Activated CD4-positive, CD25-positive, alpha-beta regulatory T cell treated with anti-CD3 and anti-CD28 coated beads, Interleukin-2, amount 50 U/mL, for 24 hours (primary cell): ENCODE data around the gene ADAMTS18.
"Not testable (repeated sequence)": the region's sequence is repeated elsewhere in the genome, so short reads cannot be mapped to it uniquely, and the experiment has no call there.

ENCODE experiments used
- ATAC-seq, 2 donors: fragments of 150-1000 bp; cut with Tn5 transposase; one replicate each; pipeline ENCODE4 v1.10.0; 2021; ENCODE audit warnings: mild to moderate bottlenecking in 1 of 2, moderate library complexity in 1 of 2

The ADAMTS18 gene

DNA sequence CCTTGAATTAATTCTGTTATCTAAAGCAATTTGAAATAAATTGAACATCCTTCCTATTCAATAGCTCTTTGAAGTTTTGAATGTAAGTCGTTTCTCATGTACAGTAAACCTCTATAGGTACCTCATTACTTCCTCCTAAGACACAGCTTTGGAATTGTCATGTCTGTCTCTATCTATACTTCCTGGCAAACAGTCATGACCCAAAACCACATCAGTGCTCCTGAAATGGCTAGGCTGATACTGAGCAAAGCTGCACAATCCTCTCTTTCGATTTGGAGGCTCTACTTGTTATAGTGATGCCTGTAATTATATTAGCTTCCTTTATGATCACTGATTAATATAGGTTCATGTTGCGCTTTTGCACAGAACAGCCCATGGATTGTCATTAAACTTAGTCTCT is 110.1 kb downstream of the ADAMTS18 start:
- no peak for ATAC-seq

DNA sequence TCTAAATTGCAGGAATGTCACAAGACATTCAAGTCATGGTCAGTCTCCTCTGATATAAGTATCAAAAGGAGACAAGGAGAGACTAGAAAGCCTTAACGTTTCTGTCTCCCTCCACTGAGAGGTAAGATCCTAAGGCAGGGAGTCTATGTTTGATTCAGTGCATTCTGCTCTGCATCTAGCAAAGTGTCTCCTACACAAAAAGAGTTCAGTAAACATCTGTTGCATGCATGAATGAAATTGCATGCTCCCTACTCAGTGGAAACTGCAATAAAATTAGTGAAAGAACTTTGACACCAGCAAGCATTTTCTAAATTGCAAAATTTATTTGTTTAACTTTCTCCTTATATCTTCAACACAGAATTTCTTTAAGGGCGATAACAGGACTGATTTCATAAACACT is 111.1 kb downstream of the ADAMTS18 start:
- ATAC-seq, result no peak

DNA sequence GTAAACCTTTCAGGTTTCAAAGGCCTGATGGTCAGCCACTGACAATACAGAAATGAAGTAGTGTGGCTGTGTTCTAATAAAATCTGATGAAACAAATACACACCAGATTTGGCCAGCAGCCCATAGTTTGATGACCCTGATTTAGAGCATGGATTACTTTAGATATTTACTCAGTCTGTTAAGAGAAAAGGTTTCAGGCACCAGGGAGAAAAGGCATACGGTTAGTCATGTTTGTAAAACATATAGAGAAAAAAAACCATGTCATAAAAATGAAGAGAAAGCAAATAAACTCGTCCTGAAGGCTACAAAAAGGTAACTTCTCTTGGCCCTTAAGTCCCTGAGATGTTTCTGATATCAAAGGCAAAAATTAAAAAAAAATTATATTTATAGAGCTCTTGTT is 112.1 kb downstream of the ADAMTS18 start:
- no peak for ATAC-seq

DNA sequence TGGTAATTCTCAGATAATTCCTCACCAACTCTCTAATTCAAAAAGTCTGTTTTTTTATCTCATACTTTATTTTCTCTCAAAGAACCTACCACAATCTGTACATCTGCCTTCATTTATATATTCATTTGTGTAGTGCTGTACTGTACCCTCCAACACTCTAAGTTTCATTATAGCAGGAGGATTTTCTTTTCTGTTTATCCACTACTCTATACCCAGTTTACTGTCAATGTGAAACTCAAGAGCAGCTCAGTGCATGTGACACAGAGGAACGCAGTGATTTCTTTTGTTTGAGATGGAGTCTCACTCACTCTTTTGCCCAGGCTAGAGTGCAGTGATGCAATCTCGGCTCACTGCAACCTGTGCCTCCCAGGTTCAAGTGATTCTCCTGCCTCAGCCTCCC is 117.8 kb downstream of the ADAMTS18 start:
- no peak for ATAC-seq

DNA sequence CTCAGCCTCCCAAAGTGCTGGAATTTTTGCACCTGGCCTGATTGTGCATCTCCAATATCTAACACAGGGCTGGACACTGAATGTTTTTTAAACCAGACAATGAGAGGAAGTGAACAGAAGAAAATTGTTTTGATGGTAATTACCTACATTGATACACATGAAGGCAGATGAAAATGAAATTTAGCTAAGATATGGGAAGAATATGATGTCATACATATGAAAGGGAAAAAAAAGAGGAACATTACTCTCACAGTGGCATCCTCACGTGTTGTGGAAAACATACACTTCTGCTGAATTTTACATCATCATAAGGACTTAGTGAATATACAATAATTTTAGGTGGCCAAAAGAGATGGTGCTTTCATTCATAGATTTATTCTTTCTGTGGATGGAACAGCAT is 124.0 kb downstream of the ADAMTS18 start:
- no peak for ATAC-seq

DNA sequence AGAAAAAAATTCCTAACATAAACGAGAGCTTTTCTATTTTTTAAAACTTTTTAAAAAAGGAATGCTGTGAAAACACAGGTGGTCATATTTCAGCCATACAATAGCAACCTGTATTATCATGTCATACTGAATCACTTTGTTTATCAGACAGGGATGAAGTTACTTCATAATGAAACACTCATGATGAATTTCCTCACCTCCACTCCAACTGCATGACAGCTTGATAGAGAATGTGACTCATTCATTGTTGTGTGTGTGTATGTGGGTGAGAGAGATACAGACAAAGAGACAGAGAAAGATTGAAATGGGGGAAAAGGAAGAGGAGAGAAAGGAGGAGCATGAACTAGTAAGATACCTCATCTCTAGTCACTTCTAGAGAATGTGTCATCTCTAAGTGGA is 126.7 kb downstream of the ADAMTS18 start:
- ATAC-seq, result peak; percentile 79 to 85

DNA sequence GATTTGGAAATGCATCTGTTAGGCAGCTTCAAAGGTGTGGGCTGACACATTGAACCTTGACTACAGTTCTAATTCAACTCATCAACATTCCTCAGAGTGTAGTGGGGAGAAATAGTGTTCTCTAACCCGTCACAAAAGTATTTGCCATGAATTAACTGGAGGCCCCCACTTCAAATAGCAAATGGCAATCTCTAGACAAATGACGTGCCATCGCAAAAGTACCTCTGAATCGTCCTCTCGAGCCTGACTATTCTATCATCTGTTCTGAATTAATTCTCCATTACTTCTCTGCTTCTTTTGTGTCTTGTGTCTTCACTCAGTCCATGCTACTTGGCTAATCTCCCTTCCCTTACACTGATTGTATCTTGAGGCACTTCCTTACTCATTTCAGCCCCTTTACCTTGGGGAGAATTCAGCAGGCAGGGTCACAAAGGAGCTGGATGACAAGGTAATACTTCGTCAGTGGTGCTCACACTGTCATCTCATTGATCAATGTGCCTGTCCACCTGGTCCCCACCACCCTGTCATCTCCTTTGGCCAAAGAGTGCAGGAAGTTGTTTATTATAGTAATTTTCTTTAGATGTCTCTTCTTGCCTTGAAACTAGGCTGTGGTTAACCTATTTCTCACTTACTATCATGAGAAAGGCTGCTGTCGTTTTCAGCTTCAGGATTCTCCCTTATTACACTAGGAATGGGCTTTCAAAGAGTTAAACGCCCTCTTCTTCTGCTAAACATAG is 127.2 kb downstream of the ADAMTS18 start:
- ATAC-seq, result peak; percentile 24 to 29

DNA sequence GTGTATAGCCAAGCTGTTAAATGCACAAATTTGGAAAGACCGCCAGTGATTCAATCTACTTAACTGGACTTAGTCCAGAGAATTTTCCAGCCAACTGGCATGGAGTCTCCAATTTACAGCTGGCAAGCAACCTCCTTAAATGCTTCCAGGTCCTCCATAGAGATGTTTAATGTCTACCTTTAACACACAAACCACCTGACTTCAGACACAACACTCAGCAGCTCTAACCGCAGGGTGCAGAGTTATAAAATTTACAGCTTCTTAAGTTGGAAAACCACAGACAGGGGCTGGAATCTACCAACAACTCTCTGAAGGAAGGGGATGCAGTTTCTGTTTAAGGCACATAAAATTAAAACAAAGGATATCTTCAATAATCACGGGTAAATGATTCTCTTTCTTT is 128.8 kb downstream of the ADAMTS18 start:
- no peak for ATAC-seq

DNA sequence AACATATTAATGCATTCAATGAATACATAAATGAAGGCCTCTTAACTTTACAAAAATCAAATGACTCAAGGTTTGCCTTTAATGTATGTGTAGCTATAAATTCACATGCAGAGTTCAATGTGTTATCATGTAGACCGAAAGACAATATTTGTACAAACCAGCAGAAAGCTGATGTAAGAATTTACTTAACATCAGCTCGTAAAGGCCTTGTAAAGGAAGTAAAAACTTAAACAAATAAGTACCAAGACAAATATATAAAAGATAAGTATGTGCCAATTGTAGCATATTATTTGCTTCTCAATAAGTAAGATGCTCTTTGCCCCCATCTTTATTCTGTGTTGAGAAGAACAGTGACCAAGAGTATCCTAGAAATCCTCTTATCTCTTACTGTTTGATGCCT is 130.0 kb downstream of the ADAMTS18 start:
- ATAC-seq, result no peak

DNA sequence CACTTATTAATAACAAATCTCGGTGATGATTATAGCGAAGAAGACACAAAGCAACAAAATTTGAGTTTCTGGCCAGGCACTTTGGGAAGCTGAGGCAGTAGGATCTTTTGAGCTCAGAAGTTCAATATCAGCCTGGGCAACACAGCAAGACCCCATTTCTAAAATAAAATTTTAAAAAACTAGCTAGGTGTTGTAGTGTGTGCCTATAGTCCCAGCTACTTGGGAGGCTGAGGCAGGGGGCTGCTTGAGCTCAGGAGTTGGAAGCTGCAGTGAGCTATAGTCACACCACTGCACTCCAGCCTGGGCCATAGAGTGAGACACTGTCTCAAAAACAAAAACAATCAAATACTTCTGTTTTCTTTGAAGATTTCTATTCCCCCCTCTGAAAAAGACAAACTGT is 130.7 kb downstream of the ADAMTS18 start:
- ATAC-seq, result no peak

DNA sequence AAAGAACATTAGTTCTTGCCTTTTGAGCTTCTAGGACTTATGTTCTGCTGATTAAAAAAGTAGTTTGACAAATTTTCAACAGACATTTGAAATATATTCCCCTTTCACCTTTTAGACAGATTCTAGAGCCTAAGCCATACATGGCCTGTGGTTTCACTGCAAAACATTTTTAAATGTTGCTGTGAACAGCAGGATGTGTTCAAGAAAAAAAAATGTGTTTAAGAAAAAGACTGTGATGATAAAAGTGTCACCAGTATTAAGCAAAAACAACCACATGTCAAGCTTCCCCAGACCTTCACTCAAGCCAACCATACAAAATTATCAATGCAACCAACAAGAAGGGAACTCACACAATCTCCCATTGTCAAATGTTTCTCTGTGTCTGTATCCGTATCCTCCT is 132.2 kb downstream of the ADAMTS18 start:
- ATAC-seq, result no peak

DNA sequence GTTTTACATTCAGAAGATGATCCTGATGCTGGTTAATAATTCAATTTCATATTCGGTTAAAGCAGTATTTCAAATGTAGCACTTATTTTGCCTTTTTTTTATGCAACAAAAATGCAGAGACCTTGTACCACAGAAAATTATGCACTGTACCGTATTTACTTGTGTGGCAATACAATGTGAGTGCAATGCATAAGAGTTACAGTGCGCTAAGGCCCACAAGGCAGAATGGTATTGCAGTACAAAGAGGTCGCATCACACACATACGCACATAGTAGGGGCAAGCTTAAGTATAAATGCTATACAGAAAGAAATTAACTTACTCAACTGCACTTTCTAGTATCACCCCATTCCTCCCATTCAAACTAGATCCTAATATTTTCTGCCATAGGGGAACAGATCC is 132.6 kb downstream of the ADAMTS18 start:
- no peak for ATAC-seq

DNA sequence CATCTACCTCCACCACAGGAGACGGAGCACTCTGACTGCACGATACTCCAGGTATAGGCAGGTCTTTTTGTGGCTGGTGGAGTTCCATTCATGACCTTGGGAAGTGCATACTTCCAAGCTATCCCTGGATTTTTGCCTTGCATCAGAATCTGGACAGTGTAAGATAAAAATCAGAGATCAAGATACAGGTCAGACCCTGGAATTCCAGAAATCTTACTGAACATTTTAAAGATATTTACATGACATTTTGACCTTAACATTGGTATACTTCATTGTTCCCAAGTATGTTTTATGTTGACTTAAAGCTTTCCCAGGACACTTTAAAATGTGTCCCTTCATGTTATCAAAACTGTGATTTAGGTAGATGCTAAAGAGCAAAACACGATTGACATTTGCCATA is 134.6 kb downstream of the ADAMTS18 start:
- no peak for ATAC-seq

DNA sequence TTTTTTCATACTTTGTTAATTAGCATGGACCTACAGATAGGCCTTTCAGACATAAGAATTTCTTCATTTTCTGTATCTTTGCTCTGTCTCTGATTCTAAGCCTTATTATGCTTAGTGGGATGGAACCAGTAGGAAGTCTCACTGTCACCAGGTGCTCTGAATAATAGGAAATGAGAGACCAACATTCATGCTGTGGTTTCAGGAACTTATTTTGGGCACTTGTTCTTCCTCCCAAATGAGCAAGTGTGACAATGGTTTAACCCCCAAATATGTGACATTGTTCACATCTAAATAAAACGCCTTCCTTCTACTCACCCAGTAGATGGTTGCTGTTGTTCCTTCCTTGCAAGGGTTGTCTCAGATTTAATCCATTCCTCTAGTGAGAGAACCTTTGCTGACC is 135.4 kb downstream of the ADAMTS18 start:
- ATAC-seq, result no peak

DNA sequence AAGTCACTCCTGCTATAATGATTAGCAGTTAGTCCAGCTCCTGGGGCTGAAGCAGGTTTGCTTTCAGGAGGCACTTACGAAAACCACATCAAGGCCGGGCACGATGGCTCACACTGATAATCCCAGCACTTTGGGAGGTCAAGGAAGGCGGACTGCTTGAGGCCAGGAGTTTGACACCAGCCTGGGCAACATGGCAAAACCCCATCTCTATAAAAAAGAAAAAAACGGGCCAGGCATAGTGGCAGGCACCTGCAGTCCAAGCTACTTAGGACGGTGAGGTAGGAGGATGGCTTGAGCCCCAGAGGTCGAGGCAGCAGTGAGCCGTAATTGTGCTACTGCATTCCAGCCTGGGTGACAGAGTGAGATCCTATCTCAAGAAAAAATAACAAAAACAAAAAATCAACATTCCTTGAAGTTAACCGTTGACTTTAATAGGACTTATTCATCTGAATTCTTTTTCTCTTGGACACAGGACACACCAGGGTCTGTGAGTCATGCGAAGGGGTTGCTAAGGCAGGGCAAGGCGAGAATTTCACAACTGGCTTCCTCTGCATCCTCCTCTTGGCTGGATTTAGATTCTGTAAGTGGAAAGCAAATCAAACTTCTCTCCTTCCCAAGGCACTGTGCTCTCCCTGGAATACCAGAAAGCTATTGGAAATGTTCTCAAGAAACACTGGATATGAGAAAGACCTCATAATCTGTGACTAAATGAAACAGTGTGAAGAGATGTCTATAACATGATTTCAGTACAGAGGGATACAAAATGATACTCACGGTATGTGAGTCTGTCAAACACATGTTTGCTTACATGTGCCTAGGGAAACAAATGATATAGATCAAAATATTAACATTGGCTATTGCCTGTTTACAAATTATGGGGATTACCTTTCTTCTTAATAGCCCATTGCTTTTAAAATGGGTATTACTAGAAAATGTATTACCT is 136.1 kb downstream of the ADAMTS18 start:
- ATAC-seq, result no peak

DNA sequence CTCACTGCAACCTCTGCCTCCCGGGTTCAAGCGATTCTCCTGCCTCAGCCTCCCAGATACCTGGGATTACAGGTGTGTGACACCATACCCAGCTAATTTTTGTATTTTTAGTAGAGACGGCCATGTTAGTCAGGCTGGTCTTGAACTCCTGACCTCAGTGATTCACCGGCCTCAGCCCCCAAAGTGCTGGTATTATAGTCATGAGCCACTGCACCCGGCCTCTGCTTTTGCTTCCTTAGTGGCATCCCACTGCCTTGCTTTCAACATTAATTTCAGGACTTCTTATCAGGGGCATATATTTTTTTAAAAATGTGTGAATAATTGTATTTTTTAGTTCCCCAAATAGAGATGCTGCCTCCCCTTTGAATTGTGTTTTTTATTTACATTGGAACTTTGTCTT is 136.8 kb downstream of the ADAMTS18 start:
- no peak for ATAC-seq

DNA sequence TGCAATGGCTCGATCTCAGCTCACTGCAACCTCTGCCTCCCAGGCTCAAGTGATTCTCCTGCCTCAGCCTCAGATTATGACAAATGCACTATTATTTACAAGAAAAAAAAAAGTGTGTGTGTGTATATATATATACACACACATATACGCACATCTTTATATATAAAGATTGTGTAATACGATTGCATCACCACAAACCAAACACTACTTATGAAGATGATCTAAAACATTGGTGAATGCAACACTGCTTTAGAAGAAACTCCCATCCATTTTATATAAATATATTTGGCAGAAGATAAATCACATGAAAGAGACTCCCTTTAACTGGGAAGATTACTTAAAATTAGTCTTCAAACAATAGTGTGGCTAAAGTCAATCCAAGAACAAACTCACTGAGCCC is 138.9 kb downstream of the ADAMTS18 start:
- ATAC-seq, result no peak

DNA sequence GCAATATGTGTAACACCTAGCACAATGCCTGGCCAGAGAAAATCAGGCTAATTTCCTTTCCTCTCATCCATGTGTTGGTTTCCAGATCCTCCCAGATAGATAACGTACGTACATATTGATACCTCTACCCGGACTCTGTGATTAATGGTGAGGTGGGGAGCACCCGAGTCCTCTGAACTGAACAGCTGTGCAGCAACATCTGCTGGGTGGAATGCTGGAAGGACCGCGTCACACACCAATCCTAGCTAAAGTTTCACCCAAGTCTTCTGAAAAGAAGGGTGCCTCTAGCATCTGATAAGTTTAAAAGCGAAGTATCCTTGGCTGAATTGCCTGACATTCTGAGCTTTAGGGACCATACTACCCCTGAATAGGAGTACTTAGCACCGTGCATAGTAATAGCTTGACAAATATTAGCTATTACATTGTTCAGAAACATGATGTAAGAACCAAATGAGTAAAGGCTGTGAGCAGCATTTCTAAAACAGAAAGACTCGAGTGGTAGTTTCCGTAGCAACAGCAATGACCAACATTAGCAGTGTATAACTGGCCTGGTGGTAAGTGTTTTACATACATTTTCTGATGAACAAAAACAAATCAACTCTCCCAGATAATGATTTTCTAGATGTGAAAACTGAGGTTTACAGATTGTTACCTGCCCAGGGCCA is 144.3 kb downstream of the ADAMTS18 start:
- ATAC-seq, result no peak

DNA sequence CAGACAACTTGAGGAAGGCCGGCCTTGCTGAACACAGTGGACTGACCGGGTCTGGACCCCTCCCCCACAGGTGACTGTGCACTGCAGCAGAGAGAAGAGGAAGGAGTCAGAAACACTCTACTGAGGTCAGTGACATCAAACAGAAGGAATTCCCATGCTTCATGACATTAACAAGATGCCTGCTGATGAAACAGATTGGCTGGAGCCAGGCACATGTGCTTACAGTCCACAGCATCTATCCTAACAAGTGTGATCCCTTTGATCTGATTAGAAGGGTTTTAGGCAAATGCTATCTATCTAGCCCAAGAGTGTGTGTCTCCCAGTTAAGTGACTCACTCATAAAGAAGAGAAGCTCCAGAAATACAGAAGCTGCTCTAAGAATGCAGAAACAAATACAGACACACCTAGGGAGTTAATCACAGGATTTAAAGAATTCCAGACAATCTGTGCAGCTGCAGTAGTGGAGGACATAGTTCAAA is 145.5 kb downstream of the ADAMTS18 start:
- no peak for ATAC-seq

DNA sequence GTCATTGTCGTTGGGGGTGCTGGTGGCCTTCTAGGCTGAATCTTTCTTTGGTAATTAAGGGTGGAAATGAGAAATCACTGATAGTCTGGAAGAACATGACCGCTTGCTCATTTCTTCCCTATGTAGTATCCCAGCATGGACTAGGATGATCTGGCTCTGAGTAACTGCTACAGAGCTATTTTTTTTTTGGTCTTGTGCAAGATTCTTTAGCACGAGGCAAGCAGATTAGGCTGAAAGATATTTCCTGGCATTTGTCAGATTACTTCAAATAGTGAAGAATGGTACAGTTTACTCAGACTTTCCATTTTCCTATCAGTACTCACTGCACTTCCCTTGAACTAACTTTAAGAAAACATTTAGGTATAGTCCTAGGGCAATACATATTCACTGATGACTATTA is 146.6 kb downstream of the ADAMTS18 start:
- no peak for ATAC-seq

DNA sequence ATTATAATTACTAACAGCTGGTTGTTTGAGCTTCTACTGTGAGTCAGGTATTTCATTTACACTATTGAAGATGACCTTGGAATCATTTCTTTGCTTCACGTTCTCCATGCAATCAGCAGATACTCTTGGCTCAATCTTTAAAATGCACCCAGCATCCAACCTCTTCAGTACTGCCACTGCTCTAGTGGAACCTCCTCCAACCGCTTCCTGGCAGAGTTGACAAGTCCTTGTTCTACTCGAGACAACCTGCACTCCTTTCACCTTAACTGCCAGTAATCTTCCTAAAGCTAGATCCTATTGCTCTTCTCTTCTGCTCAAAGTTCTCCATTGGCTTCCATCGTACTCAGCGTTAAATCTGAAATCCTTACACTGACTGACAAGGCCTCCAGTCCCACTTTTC is 149.2 kb downstream of the ADAMTS18 start:
- ATAC-seq, result no peak

DNA sequence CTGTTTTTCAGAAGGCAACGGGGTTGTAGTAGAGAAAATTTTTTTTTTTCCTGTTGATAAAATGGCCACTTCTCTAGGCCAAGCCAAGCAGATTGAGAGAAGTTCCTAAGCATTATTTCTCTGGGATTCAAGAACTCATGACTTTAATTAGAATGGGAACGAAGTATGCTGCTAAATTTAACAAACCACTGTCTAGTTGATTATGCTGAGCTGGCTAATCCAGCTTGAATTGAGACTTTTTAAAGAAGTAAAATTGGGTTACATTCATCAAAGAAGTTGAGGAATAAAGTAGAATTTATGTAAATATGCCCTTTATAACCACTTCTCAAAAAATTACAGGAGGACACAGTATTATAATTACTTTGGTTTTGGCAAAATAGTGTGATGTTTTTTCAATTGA is 152.5 kb downstream of the ADAMTS18 start:
- ATAC-seq, result no peak

DNA sequence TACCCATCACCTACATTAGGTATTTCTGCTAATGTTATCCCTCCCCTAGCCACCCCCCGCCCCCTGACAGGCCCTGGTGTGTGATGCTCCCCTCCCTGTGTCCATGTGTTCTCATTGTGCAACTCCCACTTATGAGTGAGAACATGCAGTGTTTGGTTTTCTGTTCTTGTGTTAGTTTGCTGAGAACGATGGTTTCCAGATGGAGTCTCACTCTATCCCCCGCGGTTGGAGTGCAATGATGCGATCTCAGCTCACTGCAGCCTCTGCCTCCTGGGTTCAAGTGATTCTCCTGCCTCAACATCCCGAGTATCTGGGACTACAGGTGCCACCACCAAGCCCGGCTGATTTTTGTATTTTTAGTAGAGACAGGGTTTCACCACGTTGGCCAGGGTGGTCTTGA is 155.5 kb downstream of the ADAMTS18 start:
- not testable (repeated sequence) for ATAC-seq
